Measurements from ENCODE around the gene ASXL1.

Gene ASXL1

GRCh38 chr20:32483351-32484224 lies 125.5 kb downstream of the ASXL1 start:
- DNase-seq: peak; percentile 85

GRCh38 chr20:32484225-32484957 lies 126.3 kb downstream of the ASXL1 start:
- DNase-seq: peak; percentile 82

- peak; percentile 90 for DNase-seq
These were observed 127.0 kb downstream of the ASXL1 start for GRCh38 chr20:32484958-32485769.

GRCh38 chr20:32485770-32486478 lies 127.8 kb downstream of the ASXL1 start:
- DNase-seq: peak; percentile 61

GRCh38 chr20:32487381-32487780 lies 129.2 kb downstream of the ASXL1 start:
- DNase-seq: no peak

GRCh38 chr20:32488066-32488838 lies 130.1 kb downstream of the ASXL1 start:
- no peak for DNase-seq
